IMR-90 (cell line): Measurements from ENCODE around the gene DNAH9. TPM values are rescaled to one million over a fixed set of nuclear protein-coding genes. Genes with fewer than 3 reads are reported as not detected.

Experiments
- ATAC-seq: fragments of 200-7000 bp; cut with Tn5 transposase; 2 replicates; pipeline ENCODE4 v1.9.1; 2020; ENCODE audit warnings: low read depth, mild to moderate bottlenecking, moderate library complexity
- BruUV-seq: library from RNA; stranded (reverse); fragments of 400-500 nt; replicated peaks from 2 replicates; lab custom pipeline; 2021; lab: Mats Ljungman, UMichigan
- CTCF ChIA-PET: fragments of 300-600 bp; formaldehyde crosslinking; extraction: SDS; loops from one replicate; lab custom pipeline; 2021; ENCODE audit warnings: antibody characterized with exemption; lab: Yijun Ruan, JAX
- POLR2A ChIA-PET: fragments of 300-600 bp; sonication (Branson Sonifier 250); formaldehyde crosslinking; loops from one replicate; lab custom pipeline; 2022; ENCODE audit warnings: antibody characterized with exemption; ENCODE audit not compliant: unreplicated experiment; lab: Charles Lee
- DNase-seq: peaks from one replicate; pipeline ENCODE4 v3.0.0; 2013
- H2AFZ ChIP-seq: replicated peaks from 2 replicates; pipeline ENCODE3; 2013; ENCODE audit warnings: low read length, mild to moderate bottlenecking; ENCODE audit not compliant: poor library complexity
- H2AK5ac ChIP-seq: 2 replicates; pipeline ENCODE4 v1.6.1; 2013; ENCODE audit warnings: low read depth, low read length, inconsistent platforms
- H2AK9ac ChIP-seq: replicated peaks from 2 replicates; pipeline ENCODE3; 2013; ENCODE audit warnings: mild to moderate bottlenecking, low read depth, low read length, moderate library complexity; ENCODE audit not compliant: poor library complexity
- H2BK120ac ChIP-seq: 2 replicates; pipeline ENCODE4 v1.6.1; 2013; ENCODE audit warnings: low read depth, low read length, inconsistent platforms
- H2BK15ac ChIP-seq: 3 replicates; pipeline ENCODE4 v1.6.1; 2013; ENCODE audit warnings: low read depth, low read length, inconsistent platforms
- H2BK20ac ChIP-seq: 2 replicates; pipeline ENCODE4 v1.6.1; 2013; ENCODE audit warnings: low read depth, mild to moderate bottlenecking, inconsistent platforms, low read length, moderate library complexity
- H2BK5ac ChIP-seq: 2 replicates; pipeline ENCODE4 v1.6.1; 2013; ENCODE audit warnings: mild to moderate bottlenecking, low read depth, low read length, inconsistent platforms; ENCODE audit not compliant: poor library complexity, severe bottlenecking
- H3K14ac ChIP-seq: replicated peaks from 2 replicates; pipeline ENCODE4 v1.6.1; 2013; ENCODE audit warnings: low read depth, low read length, inconsistent platforms
- H3K18ac ChIP-seq: 2 replicates; pipeline ENCODE4 v1.6.1; 2013; ENCODE audit warnings: low read depth, low read length, control low read depth
- H3K23ac ChIP-seq: 2 replicates; pipeline ENCODE4 v1.6.1; 2013; ENCODE audit warnings: low read depth, low read length, inconsistent platforms
- H3K27ac ChIP-seq: 2 replicates; pipeline ENCODE4 v1.5.1; 2013; ENCODE audit warnings: mild to moderate bottlenecking, control low read depth, low read length; ENCODE audit not compliant: insufficient read depth
- H3K27me3 ChIP-seq: 2 replicates; pipeline ENCODE4 v1.6.1; 2013; ENCODE audit warnings: low read length; ENCODE audit not compliant: control insufficient read depth, insufficient read depth
- H3K36me3 ChIP-seq: 2 replicates; pipeline ENCODE4 v1.6.1; 2013; ENCODE audit warnings: low read length, mixed read lengths; ENCODE audit not compliant: control insufficient read depth, insufficient read depth
- H3K4ac ChIP-seq: 2 replicates; pipeline ENCODE4 v1.6.1; 2013; ENCODE audit warnings: low read depth, low read length, inconsistent platforms
- H3K4me1 ChIP-seq: 2 replicates; pipeline ENCODE4 v1.6.1; 2013; ENCODE audit warnings: low read length, mixed read lengths; ENCODE audit not compliant: control insufficient read depth, insufficient read depth
- H3K4me2 ChIP-seq: 2 replicates; pipeline ENCODE4 v1.6.1; 2013; ENCODE audit warnings: low read depth, mild to moderate bottlenecking, control low read depth, low read length, moderate library complexity
- H3K4me3 ChIP-seq: 2 replicates; pipeline ENCODE4 v1.5.1; 2013; ENCODE audit warnings: low read depth, mild to moderate bottlenecking, control low read depth, low read length, moderate library complexity; ENCODE audit not compliant: insufficient read depth
- H3K56ac ChIP-seq: 2 replicates; pipeline ENCODE4 v1.6.1; 2013; ENCODE audit warnings: low read length, inconsistent platforms; ENCODE audit not compliant: insufficient read depth; ENCODE audit errors: extremely low read depth
- H3K79me1 ChIP-seq, 2 experiments: 2 replicates each; pipeline ENCODE4 v1.6.1; 2013; ENCODE audit warnings: low read length in 2 of 2, inconsistent platforms in 1 of 2, low read depth in 1 of 2
- H3K9ac ChIP-seq: 2 replicates; pipeline ENCODE4 v1.6.1; 2013; ENCODE audit warnings: low read depth, low read length, control low read depth
- H3K9me1 ChIP-seq: 2 replicates; pipeline ENCODE4 v1.6.1; 2013; ENCODE audit warnings: low read length, inconsistent platforms; ENCODE audit not compliant: insufficient read depth
- H3K9me3 ChIP-seq: 2 replicates; pipeline ENCODE4 v1.6.1; 2013; ENCODE audit warnings: low read length; ENCODE audit not compliant: control insufficient read depth, insufficient read depth
- H4K20me1 ChIP-seq: 2 replicates; pipeline ENCODE4 v1.6.1; 2013; ENCODE audit warnings: low read length, inconsistent platforms; ENCODE audit not compliant: insufficient read depth
- H4K5ac ChIP-seq: 2 replicates; pipeline ENCODE4 v1.6.1; 2013; ENCODE audit warnings: mild to moderate bottlenecking, low read depth, low read length, control low read depth
- H4K8ac ChIP-seq, 2 experiments: 2 replicates each; pipeline ENCODE4 v1.6.1; 2013; ENCODE audit warnings: low read depth in 2 of 2, low read length in 2 of 2, control low read depth in 1 of 2, inconsistent platforms in 1 of 2
- H4K91ac ChIP-seq: 2 replicates; pipeline ENCODE4 v1.6.1; 2013; ENCODE audit warnings: low read depth, low read length, inconsistent platforms; ENCODE audit not compliant: insufficient read depth
- MAFK ChIP-seq: IDR thresholded peaks from 2 replicates; pipeline ENCODE4 v1.6.1; 2012; ENCODE audit warnings: low read depth, low read length, improper control_type of control experiment
- RAD21 ChIP-seq: IDR thresholded peaks from 2 replicates; pipeline ENCODE4 v1.6.1; 2012; ENCODE audit warnings: low read length, improper control_type of control experiment
- WGBS, 2 experiments: methylation state at CpG; one replicate each; pipeline versions ENCODE4 v1.1.5 to v1.1.7; 2013; ENCODE audit warnings: missing lambda C conversion rate in 2 of 2; ENCODE audit not compliant: insufficient read length in 1 of 2; ENCODE audit errors: extremely low coverage in 2 of 2; 5-methylcytosine and 5-hydroxymethylcytosine counted together
- dilution Hi-C: fragments of 300-500 bp; cut with HindIII; formaldehyde crosslinking; loops from one replicate; pipeline ENCODE4 v1.14.3; 2018; ENCODE audit warnings: low sequenced_read_pairs; ENCODE audit not compliant: unreplicated experiment
- in situ Hi-C: fragments of 300-500 bp; cut with MboI; formaldehyde crosslinking; loops from 3 replicates; pipeline ENCODE4 v1.14.3; 2019; ENCODE audit warnings: low sequenced_read_pairs, inconsistent platforms, mixed read lengths
- intact Hi-C: fragments of 100-400 bp; cut with micrococcal nuclease; formaldehyde crosslinking; loops from 2 replicates; pipeline ENCODE4 v1.10.0; 2022
- polyA plus RNA-seq, 3 experiments: library from polyadenylated mRNA; depleted of rRNA; stranded (reverse); fragments of >200 nt; gene quantifications; 2 replicates each; pipeline ENCODE4 v1.2.3, GENCODE V29; 2012; ENCODE audit warnings: low replicate concordance in 1 of 3
- total RNA-seq: library from RNA; depleted of rRNA; stranded (reverse); fragments of >200 nt; gene quantifications from 2 replicates; pipeline ENCODE4 v1.2.3, GENCODE V29; 2012
- TF ChIP-seq, protein P1 (sequence below): conservative IDR thresholded peaks from 2 replicates; pipeline ENCODE4 v1.5.1; 2012; ENCODE audit warnings: mild to moderate bottlenecking, low read depth, low read length, improper control_type of control experiment

DNAH9 gene
- total and polyA plus RNA-seq, 2 of the 4 experiments (the other 2 are of a cell fraction) = not detected

DNA sequence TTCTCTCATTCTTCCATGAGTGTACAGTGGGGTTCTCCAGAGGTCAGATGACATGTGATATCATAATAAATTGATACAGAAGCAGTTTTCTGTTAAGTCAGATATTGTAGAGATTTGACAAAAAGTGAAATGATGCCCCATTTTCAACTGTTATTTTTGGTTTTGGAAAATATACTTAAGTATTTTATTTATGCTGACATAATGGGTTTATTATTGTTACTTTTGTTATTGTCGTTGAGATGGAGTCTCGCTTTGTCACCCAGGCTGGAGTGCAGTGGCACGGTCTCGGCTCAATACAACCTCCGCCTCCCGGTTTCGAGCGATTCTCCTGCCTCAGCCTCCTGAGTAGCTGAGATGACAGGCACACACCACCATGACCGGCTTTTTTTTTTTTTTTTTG lies 94.4 kb downstream of the DNAH9 start:
- no CpG with 5 or more reads among the region's 9 CpGs for WGBS, 2 experiments
- H2BK120ac ChIP-seq = no peak overlapping the region
- no peaks in the 10 kb centered on the region for H3K4me1 ChIP-seq
- H2BK20ac ChIP-seq = no peak overlapping the region
- ATAC-seq = no peak
- H3K9me3 ChIP-seq = peaks cover 18% of the 10 kb centered on the region
- no peak overlapping the region for H3K56ac ChIP-seq
- TF ChIP-seq MAFK = peak; percentile 39; the same call in 1 of the 2 replicates
- TF ChIP-seq, protein P1, sequence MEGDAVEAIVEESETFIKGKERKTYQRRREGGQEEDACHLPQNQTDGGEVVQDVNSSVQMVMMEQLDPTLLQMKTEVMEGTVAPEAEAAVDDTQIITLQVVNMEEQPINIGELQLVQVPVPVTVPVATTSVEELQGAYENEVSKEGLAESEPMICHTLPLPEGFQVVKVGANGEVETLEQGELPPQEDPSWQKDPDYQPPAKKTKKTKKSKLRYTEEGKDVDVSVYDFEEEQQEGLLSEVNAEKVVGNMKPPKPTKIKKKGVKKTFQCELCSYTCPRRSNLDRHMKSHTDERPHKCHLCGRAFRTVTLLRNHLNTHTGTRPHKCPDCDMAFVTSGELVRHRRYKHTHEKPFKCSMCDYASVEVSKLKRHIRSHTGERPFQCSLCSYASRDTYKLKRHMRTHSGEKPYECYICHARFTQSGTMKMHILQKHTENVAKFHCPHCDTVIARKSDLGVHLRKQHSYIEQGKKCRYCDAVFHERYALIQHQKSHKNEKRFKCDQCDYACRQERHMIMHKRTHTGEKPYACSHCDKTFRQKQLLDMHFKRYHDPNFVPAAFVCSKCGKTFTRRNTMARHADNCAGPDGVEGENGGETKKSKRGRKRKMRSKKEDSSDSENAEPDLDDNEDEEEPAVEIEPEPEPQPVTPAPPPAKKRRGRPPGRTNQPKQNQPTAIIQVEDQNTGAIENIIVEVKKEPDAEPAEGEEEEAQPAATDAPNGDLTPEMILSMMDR = no peak
- TF ChIP-seq RAD21 = no peak
- H3K14ac ChIP-seq = no peak overlapping the region
- no peak overlapping the region for H4K5ac ChIP-seq
- CTCF ChIA-PET = no interaction called here
- H3K27me3 ChIP-seq = no peaks in the 10 kb centered on the region
- no TSS peak for BruUV-seq
- H3K9me1 ChIP-seq = no peaks in the 10 kb centered on the region
- H4K20me1 ChIP-seq = no peaks in the 10 kb centered on the region
- no peak overlapping the region for H2AFZ ChIP-seq
- no peak overlapping the region for H2BK5ac ChIP-seq
- H3K4me3 ChIP-seq = no peak overlapping the region
- in situ Hi-C loops = no loop called here
- H2BK15ac ChIP-seq = no peak overlapping the region
- POLR2A ChIA-PET = no interaction called here
- no peak overlapping the region for H3K23ac ChIP-seq
- H3K36me3 ChIP-seq = no peaks in the 10 kb centered on the region
- H2AK9ac ChIP-seq = no peak overlapping the region
- no peak overlapping the region for H3K18ac ChIP-seq
- H4K8ac ChIP-seq = no peak overlapping the region
- no peak for DNase-seq
- H2AK5ac ChIP-seq = no peak overlapping the region
- H3K4ac ChIP-seq = no peak overlapping the region
- dilution Hi-C loops = no loop called here
- H3K9ac ChIP-seq = no peak overlapping the region
- no peaks in the 10 kb centered on the region for H3K79me1 ChIP-seq
- no peak overlapping the region for H4K91ac ChIP-seq
- intact Hi-C loops = no loop called here
- H3K27ac ChIP-seq = no peak overlapping the region
- H3K4me2 ChIP-seq = no peak overlapping the region
